Gastroesophageal sphincter (tissue), 3 donors: ENCODE measurements around the gene CRPPA.

Experiments
- EP300 ChIP-seq: sonication (generic); formaldehyde crosslinking; IDR thresholded peaks from one replicate; pipeline ENCODE4 v1.6.1; 2017; ENCODE audit warnings: antibody characterized with exemption, mild to moderate bottlenecking
- POLR2A ChIP-seq, 2 donors: fragments of 450-650 bp; IDR thresholded peaks; one replicate each; pipeline ENCODE4 v1.6.1; 2017; ENCODE audit warnings: antibody characterized with exemption in 2 of 2, mild to moderate bottlenecking in 2 of 2, moderate library complexity in 1 of 2
- POLR2AphosphoS5 ChIP-seq: sonication (generic); formaldehyde crosslinking; IDR thresholded peaks from one replicate; pipeline ENCODE4 v1.6.1; 2017; ENCODE audit warnings: antibody characterized with exemption
- TF ChIP-seq, protein P1 (sequence below), 4 experiments: fragments of 200-600 bp in 2 of 4; fragments of 450-650 bp in 2 of 4; sonication (generic) in 1 of 4; IDR thresholded peaks; one replicate each; pipeline ENCODE4 v1.5.1; 2017 to 2019; ENCODE audit warnings: antibody characterized with exemption in 4 of 4, mild to moderate bottlenecking in 2 of 4, moderate library complexity in 2 of 4

DNA sequence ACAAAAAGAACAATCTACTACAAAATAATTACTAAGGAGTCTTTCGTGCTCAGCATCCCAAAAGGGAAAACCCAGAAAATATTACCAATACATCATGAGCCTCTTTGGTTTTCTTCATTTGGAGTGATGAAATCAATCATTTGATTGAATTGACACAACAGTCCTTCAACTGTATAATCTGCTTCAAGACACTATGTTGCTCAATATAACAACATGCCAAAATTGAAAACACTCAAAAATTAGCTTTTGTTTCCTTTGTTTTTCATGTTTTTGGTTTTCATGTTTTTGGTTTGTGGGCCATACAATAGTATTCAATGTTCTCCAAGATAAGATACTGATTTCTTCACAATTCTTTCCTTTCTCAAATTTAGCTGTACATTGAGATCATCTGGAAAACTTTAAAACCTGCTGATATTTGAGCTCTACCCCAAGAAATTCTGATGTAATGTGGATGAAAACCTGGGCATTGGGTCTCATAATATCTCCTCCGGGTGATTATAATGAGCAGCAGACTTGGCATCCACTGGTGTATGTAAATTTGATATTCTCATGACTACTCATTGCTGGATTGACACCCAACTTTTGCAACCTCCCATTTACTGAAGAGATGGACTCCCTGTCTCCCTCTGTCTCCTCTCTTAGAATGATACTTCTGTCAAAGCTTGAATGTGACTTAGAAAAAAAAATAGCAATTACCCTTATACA is 39.6 kb upstream of the CRPPA start:
- TF ChIP-seq POLR2A (IDR thresholded peaks at IDR 0.05), result no peak
- TF ChIP-seq, protein P1, sequence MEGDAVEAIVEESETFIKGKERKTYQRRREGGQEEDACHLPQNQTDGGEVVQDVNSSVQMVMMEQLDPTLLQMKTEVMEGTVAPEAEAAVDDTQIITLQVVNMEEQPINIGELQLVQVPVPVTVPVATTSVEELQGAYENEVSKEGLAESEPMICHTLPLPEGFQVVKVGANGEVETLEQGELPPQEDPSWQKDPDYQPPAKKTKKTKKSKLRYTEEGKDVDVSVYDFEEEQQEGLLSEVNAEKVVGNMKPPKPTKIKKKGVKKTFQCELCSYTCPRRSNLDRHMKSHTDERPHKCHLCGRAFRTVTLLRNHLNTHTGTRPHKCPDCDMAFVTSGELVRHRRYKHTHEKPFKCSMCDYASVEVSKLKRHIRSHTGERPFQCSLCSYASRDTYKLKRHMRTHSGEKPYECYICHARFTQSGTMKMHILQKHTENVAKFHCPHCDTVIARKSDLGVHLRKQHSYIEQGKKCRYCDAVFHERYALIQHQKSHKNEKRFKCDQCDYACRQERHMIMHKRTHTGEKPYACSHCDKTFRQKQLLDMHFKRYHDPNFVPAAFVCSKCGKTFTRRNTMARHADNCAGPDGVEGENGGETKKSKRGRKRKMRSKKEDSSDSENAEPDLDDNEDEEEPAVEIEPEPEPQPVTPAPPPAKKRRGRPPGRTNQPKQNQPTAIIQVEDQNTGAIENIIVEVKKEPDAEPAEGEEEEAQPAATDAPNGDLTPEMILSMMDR (IDR thresholded peaks at IDR 0.05), result no peak
- TF ChIP-seq EP300, result no peak
- TF ChIP-seq POLR2AphosphoS5, result no peak
